ENCODE data around the gene CHML.

Gene CHML

GRCh38 chr1:241627453-241628259 lies 12.5 kb downstream of the CHML start:
- peak; percentile 77 for TF ChIP-seq CTCF (IDR thresholded peaks at IDR 0.05)

- TF ChIP-seq CTCF (IDR thresholded peaks at IDR 0.05), result no peak
Measured at GRCh38 chr1:241624935-241625334, 15.2 kb downstream of the CHML start.

- no peak for TF ChIP-seq CTCF (IDR thresholded peaks at IDR 0.05)
Measured at GRCh38 chr1:241622669-241623068, 17.5 kb downstream of the CHML start.

GRCh38 chr1:241617426-241617825 lies 22.7 kb downstream of the CHML start:
- no peak for TF ChIP-seq CTCF (IDR thresholded peaks at IDR 0.05)

- no peak for TF ChIP-seq CTCF (IDR thresholded peaks at IDR 0.05)
Measured at GRCh38 chr1:241615043-241615974, 24.9 kb downstream of the CHML start.

- no peak for TF ChIP-seq CTCF (IDR thresholded peaks at IDR 0.05)
Measured at GRCh38 chr1:241614572-241614971, 25.6 kb downstream of the CHML start.

GRCh38 chr1:241614144-241614543 lies 26.0 kb downstream of the CHML start:
- no peak for TF ChIP-seq CTCF (IDR thresholded peaks at IDR 0.05)

Data from LNCAP (cell line).